Motor neuron (in vitro differentiated cells): ENCODE measurements around the gene CACNA1G. TPM values are rescaled to one million over a fixed set of nuclear protein-coding genes. Genes with fewer than 3 reads are reported as not detected.
A peak's percentile ranks its signal among the peaks of the same experiment; 100 is the strongest.

Source experiments
- ATAC-seq, 8 experiments: fragments of 200-7000 bp; cut with Tn5 transposase; replicated peaks in 6 of 8; 2 replicates each; pipeline ENCODE4 v1.8.0; 2021; ENCODE audit warnings: mild to moderate bottlenecking in 8 of 8, moderate library complexity in 8 of 8
- H3K27ac ChIP-seq, 2 donors: fragments of 250-450 bp; sonication (Bioruptor Pico); 2 replicates each; pipeline ENCODE4 v1.9.0; 2021; ENCODE audit warnings: antibody characterized with exemption in 2 of 2, mild to moderate bottlenecking in 2 of 2, moderate library complexity in 1 of 2
- H3K4me1 ChIP-seq, 2 donors: fragments of 250-450 bp; sonication (Bioruptor Pico); replicated peaks in 1 of 2; 2 replicates each; pipeline ENCODE4 v1.6.1; 2021; ENCODE audit warnings: antibody characterized with exemption in 2 of 2, mild to moderate bottlenecking in 2 of 2, moderate library complexity in 1 of 2
- H3K4me3 ChIP-seq, 5 donors: fragments of 250-450 bp; sonication (Bioruptor Pico); 2 replicates each; pipeline ENCODE4 v1.9.0; 2021; ENCODE audit warnings: antibody characterized with exemption in 5 of 5, mild to moderate bottlenecking in 5 of 5, moderate library complexity in 4 of 5
- WGBS, 10 experiments: fragments of 450-650 bp; shearing (Covaris generic); methylation state at CpG; one replicate each; pipeline ENCODE4 v1.0.0; 2022; 5-methylcytosine and 5-hydroxymethylcytosine counted together
- in situ Hi-C, 9 experiments: fragments of 400-800 bp; cut with MboI; loops; one replicate each; pipeline ENCODE4 v1.15.0; 2021; ENCODE audit warnings: low sequenced_read_pairs in 9 of 9, low pct_unique_long_range_greater_than_20kb in 2 of 9; ENCODE audit not compliant: unreplicated experiment in 9 of 9
- total RNA-seq, 8 experiments: library from RNA; unstranded; fragments of 300-600 nt; gene quantifications; 2 replicates each; pipeline versions ENCODE4 v1.2.3 to v1.2.4, GENCODE V29; 2022

The CACNA1G gene
- total RNA-seq, 8 experiments from 2014 or later: 0.17 to 4.2 (median 0.62) TPM

DNA sequence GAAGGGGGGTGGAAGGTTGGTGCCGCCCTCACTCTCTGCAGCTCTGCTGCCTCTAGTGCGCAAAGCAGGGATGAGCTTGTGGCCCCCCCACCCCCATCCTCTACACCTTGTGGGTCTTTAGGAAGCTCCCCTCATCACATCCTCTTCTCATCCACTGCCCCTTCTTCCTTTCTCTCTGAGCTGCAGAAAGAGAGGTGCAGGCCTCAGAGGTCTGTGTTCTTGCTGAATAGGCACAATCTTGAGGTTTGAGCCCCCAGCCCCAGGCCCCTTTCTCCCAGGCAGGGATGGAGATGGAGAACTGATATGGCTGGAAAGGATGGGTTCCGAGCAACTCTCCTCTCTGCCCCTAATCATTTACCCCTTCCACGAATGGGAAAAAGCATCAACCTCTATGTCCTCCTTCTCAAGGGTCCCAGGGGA, 2.6 kb downstream of the CACNA1G start:
- WGBS, 10 experiments: 54 to 70% (median 60%) methylated on average over 1 to 2 of the region's 4 CpGs; no CpG with 5 or more reads in 7 of the 10 experiments
- Histone ChIP-seq H3K4me1 (peaks cover 69 to 75% of the 10 kb centered on the region in 2 donors), H3K4me3 (peak overlapping the region in 1 of 5 donors; percentile 45), H3K27ac (no peak overlapping the region)
- in situ Hi-C loops: loop anchor here in 1 of 9 experiments (10.0 kb wide), 1 partner anchor 62 kb away; no protein-coding TSS in a partner anchor
- ATAC-seq: no peak

- Histone ChIP-seq H3K4me1 (peaks cover 64 to 70% of the 10 kb centered on the region in 2 donors), H3K4me3 (no peak overlapping the region), H3K27ac (peak overlapping the region; percentile 79 to 81)
- in situ Hi-C loops: loop anchor here in 1 of 9 experiments (10.0 kb wide), 1 partner anchor 60 kb away; no protein-coding TSS in a partner anchor
- peak in 5 of 8 experiments; percentile 2 to 47 (median 5) for ATAC-seq
- 10% methylated on average over 2 of the region's 19 CpGs; no CpG with 5 or more reads in 9 of the 10 experiments for WGBS, 10 experiments
These were observed 4.4 kb downstream of the CACNA1G start for GRCh38 chr17:50564916-50565315.

- in situ Hi-C loops: loop anchor here in 1 of 9 experiments (10.0 kb wide), 1 partner anchor 59 kb away; no protein-coding TSS in a partner anchor
- ATAC-seq: peak in 5 of 8 experiments; percentile 61 to 70 (median 64)
- peak overlapping the region; percentile 79 to 81 for H3K27ac ChIP-seq
- WGBS, 10 experiments: 0 to 47% (median 9%) methylated on average over 1 to 3 of the region's 10 CpGs; no CpG with 5 or more reads in 4 of the 10 experiments
- H3K4me1 ChIP-seq: peaks cover 71 to 73% of the 10 kb centered on the region in 2 donors
- no peak overlapping the region for H3K4me3 ChIP-seq
These were observed 5.2 kb downstream of the CACNA1G start for GRCh38 chr17:50565402-50566350.

DNA sequence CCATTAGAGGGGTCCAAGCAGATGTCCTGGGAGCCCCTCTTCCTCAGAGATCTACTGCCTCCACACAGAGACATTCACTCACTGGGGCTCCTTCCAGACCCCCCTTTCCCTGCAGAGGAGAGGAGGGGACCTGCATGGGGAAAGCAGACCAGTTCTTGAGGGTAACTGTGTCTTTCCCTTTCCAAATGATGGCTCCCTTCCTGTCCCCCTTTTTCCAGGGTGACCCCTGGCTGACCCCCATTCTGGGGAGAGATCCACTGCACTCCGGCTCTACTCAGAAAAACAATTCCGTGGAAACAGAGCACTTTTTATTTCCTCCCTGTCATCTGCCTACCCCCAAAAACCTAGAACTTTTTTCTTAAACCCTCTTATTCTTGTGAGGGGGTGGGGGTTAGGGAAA, 6.4 kb downstream of the CACNA1G start:
- in situ Hi-C loops: loop anchor here in 1 of 9 experiments (10.0 kb wide), 1 partner anchor 58 kb away; no protein-coding TSS in a partner anchor

DNA sequence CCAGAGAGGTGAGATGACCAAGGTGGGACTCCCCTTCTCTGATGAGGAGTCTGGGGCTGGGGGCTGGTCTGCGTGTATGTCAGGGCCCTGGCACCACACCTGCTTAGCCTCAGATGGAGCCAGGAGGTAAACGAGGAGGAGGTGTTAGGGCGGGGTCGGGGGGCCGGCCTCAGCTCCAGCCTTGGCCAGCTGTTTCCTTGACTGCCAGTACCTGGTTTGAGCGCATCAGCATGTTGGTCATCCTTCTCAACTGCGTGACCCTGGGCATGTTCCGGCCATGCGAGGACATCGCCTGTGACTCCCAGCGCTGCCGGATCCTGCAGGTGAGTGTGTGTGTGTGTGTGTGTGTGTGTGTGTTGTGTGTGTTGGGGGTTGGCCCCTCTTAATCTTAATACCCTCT, 8.1 kb downstream of the CACNA1G start:
- Histone ChIP-seq H3K4me1 (peaks cover 62% of the 10 kb centered on the region in 2 donors), H3K27ac (no peak overlapping the region), H3K4me3 (no peak overlapping the region)
- no peak for ATAC-seq
- in situ Hi-C loops: loop anchor here in 1 of 9 experiments (10.0 kb wide), 1 partner anchor 56 kb away; no protein-coding TSS in a partner anchor
- 33 to 100% (median 95%) methylated on average over 1 to 4 of the region's 12 CpGs; no CpG with 5 or more reads in 6 of the 10 experiments for WGBS, 10 experiments

More for the DNA sequence above, 6.4 kb downstream of the CACNA1G start:
- peaks cover 78% of the 10 kb centered on the region in 2 donors for H3K4me1 ChIP-seq
- WGBS, 10 experiments: 0 to 58% (median 31%) methylated on average over 1 to 2 of the region's 2 CpGs; no CpG with 5 or more reads in 6 of the 10 experiments
- ATAC-seq: no peak
- H3K27ac ChIP-seq: peak overlapping the region in 1 of 2 donors; percentile 81
- H3K4me3 ChIP-seq: no peak overlapping the region

- Histone ChIP-seq H3K27ac (peak overlapping the region; percentile 81 to 85), H3K4me1 (peaks cover 55% of the 10 kb centered on the region in 2 donors), H3K4me3 (no peak overlapping the region)
- ATAC-seq: no peak
- WGBS, 10 experiments: 40% methylated on average over 1 of the region's 7 CpGs; no CpG with 5 or more reads in 9 of the 10 experiments
- in situ Hi-C loops: loop anchor here in 1 of 9 experiments (10.0 kb wide), 1 partner anchor 55 kb away; no protein-coding TSS in a partner anchor
These were observed 9.1 kb downstream of the CACNA1G start for GRCh38 chr17:50569592-50569991.

- peak in 5 of 8 experiments; percentile 34 to 68 (median 46) for ATAC-seq
- Histone ChIP-seq H3K4me1 (peaks cover 50 to 52% of the 10 kb centered on the region in 2 donors), H3K27ac (peak overlapping the region; percentile 81 to 85), H3K4me3 (no peak overlapping the region)
- in situ Hi-C loops: no loop called here
- WGBS, 10 experiments: 33 to 71% (median 50%) methylated on average over 2 to 4 of the region's 8 CpGs; no CpG with 5 or more reads in 7 of the 10 experiments
These were observed 9.5 kb downstream of the CACNA1G start for GRCh38 chr17:50570032-50570431.

GRCh38 chr17:50570528-50570927, 10.0 kb downstream of the CACNA1G start:
- Histone ChIP-seq H3K4me3 (no peak overlapping the region), H3K27ac (peak overlapping the region; percentile 81 to 85), H3K4me1 (peaks cover 45 to 47% of the 10 kb centered on the region in 2 donors)
- ATAC-seq: peak in 5 of 8 experiments; percentile 59 to 77 (median 68)
- in situ Hi-C loops: no loop called here
- WGBS, 10 experiments: 60% methylated on average over 1 of the region's 7 CpGs; no CpG with 5 or more reads in 9 of the 10 experiments

- no peak overlapping the region for H3K27ac ChIP-seq
- in situ Hi-C loops: no loop called here
- 78 to 100% (median 86%) methylated on average over 2 to 11 of the region's 19 CpGs; no CpG with 5 or more reads in 7 of the 10 experiments for WGBS, 10 experiments
- no peak overlapping the region for H3K4me3 ChIP-seq
- no peak for ATAC-seq
- peaks cover 34 to 36% of the 10 kb centered on the region in 2 donors for H3K4me1 ChIP-seq
These were observed 11.2 kb downstream of the CACNA1G start for GRCh38 chr17:50571681-50572080.

DNA sequence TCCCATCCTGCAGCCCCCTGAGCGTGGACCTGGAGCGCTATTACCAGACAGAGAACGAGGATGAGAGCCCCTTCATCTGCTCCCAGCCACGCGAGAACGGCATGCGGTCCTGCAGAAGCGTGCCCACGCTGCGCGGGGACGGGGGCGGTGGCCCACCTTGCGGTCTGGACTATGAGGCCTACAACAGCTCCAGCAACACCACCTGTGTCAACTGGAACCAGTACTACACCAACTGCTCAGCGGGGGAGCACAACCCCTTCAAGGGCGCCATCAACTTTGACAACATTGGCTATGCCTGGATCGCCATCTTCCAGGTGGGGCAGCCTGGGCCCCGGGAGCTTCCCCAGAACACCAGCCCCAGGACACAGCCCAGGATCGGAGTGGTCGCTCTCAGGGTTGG, 12.0 kb downstream of the CACNA1G start:
- Histone ChIP-seq H3K4me3 (no peak overlapping the region), H3K27ac (no peak overlapping the region), H3K4me1 (peaks cover 25 to 29% of the 10 kb centered on the region in 2 donors)
- no peak for ATAC-seq
- in situ Hi-C loops: no loop called here
- WGBS, 10 experiments: 60 to 96% (median 87%) methylated on average over 1 to 9 of the region's 20 CpGs; no CpG with 5 or more reads in 6 of the 10 experiments

GRCh38 chr17:50573866-50574611, 13.5 kb downstream of the CACNA1G start:
- 47 to 100% (median 87%) methylated on average over 1 to 12 of the region's 12 CpGs; no CpG with 5 or more reads in 1 of the 10 experiments for WGBS, 10 experiments

GRCh38 chr17:50575581-50576210, 15.2 kb downstream of the CACNA1G start:
- Histone ChIP-seq H3K4me3 (no peak overlapping the region), H3K4me1 (peaks cover 17 to 27% of the 10 kb centered on the region in 2 donors), H3K27ac (no peak overlapping the region)
- no peak for ATAC-seq
- in situ Hi-C loops: no loop called here
- 67 to 100% (median 84%) methylated on average over 1 to 10 of the region's 33 CpGs; no CpG with 5 or more reads in 5 of the 10 experiments for WGBS, 10 experiments

More at GRCh38 chr17:50573866-50574611, 13.5 kb downstream of the CACNA1G start:
- no peak for ATAC-seq
- in situ Hi-C loops: no loop called here
- no peak overlapping the region for H3K4me3 ChIP-seq
- no peak overlapping the region for H3K27ac ChIP-seq
- peaks cover 21 to 27% of the 10 kb centered on the region in 2 donors for H3K4me1 ChIP-seq
